ENCODE results near the gene ANKRD23. TPM values are rescaled to one million over a fixed set of nuclear protein-coding genes. Genes with fewer than 3 reads are reported as not detected.

The ANKRD23 gene
- total RNA-seq, 1 donor, result 1.3 TPM

DNA sequence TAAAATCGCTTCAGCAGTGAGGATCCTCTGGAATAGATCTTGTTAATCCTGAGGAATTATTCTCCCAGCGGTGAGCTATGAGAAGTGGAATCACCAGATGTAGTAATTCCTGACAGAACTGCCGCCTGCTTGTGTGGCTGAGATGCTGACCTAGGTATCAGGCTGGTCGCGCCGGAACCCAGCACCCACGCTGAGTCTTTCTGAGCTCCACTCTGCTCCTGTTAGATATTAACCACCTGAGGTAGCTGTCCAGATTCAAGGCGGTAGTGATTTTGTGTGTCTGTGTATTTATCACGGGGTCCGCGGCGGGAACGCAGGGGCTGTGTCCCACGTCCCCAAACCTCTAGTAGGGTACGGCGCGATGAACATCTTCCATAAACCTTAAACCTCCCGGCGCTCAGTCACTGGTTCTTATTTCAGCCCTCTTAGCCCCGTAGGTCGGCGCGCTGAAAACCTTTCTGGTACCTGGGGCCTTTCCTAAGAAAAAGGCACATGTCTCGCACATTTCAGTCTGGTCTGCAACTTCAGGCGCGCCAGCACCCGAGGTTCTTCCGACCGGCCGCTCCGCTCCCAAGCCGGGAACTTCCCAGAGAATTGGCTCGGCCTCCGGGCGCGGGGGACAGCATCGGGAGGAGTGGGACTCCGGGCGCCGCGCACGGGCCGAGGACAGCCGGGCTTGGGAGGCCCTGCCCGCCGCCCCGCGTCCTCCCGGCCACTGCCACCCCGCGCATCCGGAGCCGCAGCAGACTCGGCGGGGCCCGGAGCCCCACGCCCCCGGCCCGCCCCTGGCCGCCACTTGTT is 28.3 kb downstream of the ANKRD23 start:
- H3K4me3 ChIP-seq (ENCODE audit: low read depth, low read length), result peak overlapping the region; percentile 68
- peak; percentile 69 for DNase-seq (ENCODE audit: low read depth)
- TF ChIP-seq, protein P1, sequence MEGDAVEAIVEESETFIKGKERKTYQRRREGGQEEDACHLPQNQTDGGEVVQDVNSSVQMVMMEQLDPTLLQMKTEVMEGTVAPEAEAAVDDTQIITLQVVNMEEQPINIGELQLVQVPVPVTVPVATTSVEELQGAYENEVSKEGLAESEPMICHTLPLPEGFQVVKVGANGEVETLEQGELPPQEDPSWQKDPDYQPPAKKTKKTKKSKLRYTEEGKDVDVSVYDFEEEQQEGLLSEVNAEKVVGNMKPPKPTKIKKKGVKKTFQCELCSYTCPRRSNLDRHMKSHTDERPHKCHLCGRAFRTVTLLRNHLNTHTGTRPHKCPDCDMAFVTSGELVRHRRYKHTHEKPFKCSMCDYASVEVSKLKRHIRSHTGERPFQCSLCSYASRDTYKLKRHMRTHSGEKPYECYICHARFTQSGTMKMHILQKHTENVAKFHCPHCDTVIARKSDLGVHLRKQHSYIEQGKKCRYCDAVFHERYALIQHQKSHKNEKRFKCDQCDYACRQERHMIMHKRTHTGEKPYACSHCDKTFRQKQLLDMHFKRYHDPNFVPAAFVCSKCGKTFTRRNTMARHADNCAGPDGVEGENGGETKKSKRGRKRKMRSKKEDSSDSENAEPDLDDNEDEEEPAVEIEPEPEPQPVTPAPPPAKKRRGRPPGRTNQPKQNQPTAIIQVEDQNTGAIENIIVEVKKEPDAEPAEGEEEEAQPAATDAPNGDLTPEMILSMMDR (IDR thresholded peaks at IDR 0.05; ENCODE audit: insufficient read depth, low read depth, low read length), result no peak

GRCh38 chr2:96813656-96814055 is 30.2 kb downstream of the ANKRD23 start:
- no peak overlapping the region for H3K4me3 ChIP-seq (ENCODE audit: low read depth, low read length)
- TF ChIP-seq, protein P1 (IDR thresholded peaks at IDR 0.05; ENCODE audit: insufficient read depth, low read depth, low read length), result no peak
- DNase-seq (ENCODE audit: low read depth), result no peak

- H3K4me3 ChIP-seq (ENCODE audit: low read depth, low read length), result no peak overlapping the region
- peak; percentile 34 for DNase-seq (ENCODE audit: low read depth)
- TF ChIP-seq, protein P1 (IDR thresholded peaks at IDR 0.05; ENCODE audit: insufficient read depth, low read depth, low read length), result no peak
Observed at GRCh38 chr2:96811917-96812316, 31.9 kb downstream of the ANKRD23 start.

GRCh38 chr2:96810783-96811192 is 33.0 kb downstream of the ANKRD23 start:
- no peak for DNase-seq (ENCODE audit: low read depth)
- TF ChIP-seq, protein P1 (IDR thresholded peaks at IDR 0.05; ENCODE audit: insufficient read depth, low read depth, low read length), result no peak
- no peak overlapping the region for H3K4me3 ChIP-seq (ENCODE audit: low read depth, low read length)

GRCh38 chr2:96809951-96810782 is 33.7 kb downstream of the ANKRD23 start:
- no peak for DNase-seq (ENCODE audit: low read depth)
- TF ChIP-seq, protein P1 (IDR thresholded peaks at IDR 0.05; ENCODE audit: insufficient read depth, low read depth, low read length), result no peak
- no peak overlapping the region for H3K4me3 ChIP-seq (ENCODE audit: low read depth, low read length)

DNA sequence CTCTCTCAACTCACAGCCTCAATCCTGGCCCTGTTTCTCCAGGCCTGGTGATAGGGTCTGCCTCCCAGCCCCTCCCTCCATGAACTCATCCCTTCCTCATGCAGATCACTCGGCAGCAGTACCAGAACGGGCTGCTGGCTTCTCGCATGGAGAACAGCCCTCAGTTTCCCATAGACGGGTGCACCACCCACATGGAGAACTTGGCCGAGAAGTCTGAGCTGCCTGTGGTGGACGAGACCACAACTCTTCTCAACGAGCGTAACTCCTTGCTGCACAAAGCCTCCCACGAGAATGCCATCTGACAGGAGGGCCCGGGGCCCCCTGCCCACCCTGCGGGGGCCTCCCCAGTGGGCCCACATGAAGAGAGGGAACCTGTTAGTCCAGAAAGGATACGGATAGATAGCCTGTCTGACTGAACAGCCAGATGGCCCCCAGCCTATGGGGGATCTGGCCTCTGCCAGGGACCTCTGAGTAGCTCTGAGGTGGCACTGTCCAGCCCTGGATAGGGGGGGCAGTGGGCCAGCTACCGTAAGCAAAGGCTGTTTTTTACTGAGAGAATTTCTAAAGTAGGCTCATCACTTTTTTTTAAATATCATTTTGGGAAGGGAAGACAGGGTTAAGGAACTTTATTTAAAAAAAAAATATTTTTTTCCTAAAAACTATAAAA is 34.5 kb downstream of the ANKRD23 start:
- no peak overlapping the region for H3K4me3 ChIP-seq (ENCODE audit: low read depth, low read length)
- TF ChIP-seq, protein P1 (IDR thresholded peaks at IDR 0.05; ENCODE audit: insufficient read depth, low read depth, low read length), result no peak
- no peak for DNase-seq (ENCODE audit: low read depth)

Data from fibroblast of villous mesenchyme (primary cell).